ENCODE data around the gene PGD.
"Not testable (repeated sequence)": the region's sequence is repeated elsewhere in the genome, so short reads cannot be mapped to it uniquely, and the experiment has no call there.

PGD gene

GRCh38 chr1:10398734-10399443, at the start of gene PGD:
PGD (plus strand) TSS chr1:10399064; CDS start chr1:10399118, 54 bp downstream.
- peak within 1 kb of the TSS in 20 of 21 experiments; percentile 74 to 94 (median 89) for H3K27ac ChIP-seq
- peak within 1 kb of the TSS; percentile 78 to 97 (median 92) for H3K4me3 ChIP-seq

DNA sequence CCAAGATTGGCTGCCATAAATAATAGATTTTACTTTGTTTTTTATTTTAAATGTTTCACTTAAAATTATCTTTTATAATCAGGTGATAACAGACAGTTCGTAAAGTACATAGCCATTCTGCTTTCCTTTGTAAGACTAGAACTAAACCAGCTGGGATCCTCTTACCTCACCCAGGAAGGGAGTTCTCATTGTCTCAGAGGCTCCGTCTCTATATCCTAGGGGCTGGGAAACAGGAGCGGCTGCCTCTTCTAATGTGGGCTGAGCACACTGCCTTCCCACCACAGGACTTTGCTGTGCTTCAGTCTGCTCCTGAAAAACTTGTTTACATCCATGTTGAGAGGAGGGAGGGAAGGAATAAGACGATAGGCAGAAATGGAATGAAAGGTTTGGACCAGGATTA, 45.6 kb upstream of the PGD start:
- no peak overlapping the region for H3K27ac ChIP-seq

GRCh38 chr1:10353693-10354092, 45.2 kb upstream of the PGD start:
- no peak overlapping the region for H3K27ac ChIP-seq
- no peak overlapping the region for H3K4me3 ChIP-seq

More for the DNA sequence above, 45.6 kb upstream of the PGD start:
- H3K4me3 ChIP-seq = no peak overlapping the region

DNA sequence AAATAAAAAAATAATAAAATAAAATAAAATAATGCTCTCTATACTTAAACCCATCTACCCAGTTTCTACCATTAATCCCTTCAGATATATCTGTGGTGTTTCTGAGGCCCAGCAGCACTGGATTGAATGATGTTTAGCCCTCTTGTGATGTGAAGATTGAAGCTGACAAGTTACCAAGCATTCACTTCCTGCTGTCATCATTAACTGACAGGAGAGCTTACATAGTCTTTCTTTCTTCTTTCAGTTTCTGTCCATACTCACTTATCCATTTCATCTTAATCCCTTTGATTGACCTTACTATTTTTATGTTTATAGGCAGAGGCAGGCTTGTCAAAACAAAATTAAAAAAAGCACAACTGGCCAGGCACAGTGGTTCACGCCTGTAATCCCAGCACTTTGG, 38.8 kb upstream of the PGD start:
- no peak overlapping the region for H3K27ac ChIP-seq

GRCh38 chr1:10361515-10361914, 37.3 kb upstream of the PGD start:
- H3K4me3 ChIP-seq = no peak overlapping the region
- H3K27ac ChIP-seq = no peak overlapping the region

More for the DNA sequence above, 38.8 kb upstream of the PGD start:
- H3K4me3 ChIP-seq = no peak overlapping the region

GRCh38 chr1:10368194-10368593, 30.7 kb upstream of the PGD start:
- no peak overlapping the region for H3K4me3 ChIP-seq

DNA sequence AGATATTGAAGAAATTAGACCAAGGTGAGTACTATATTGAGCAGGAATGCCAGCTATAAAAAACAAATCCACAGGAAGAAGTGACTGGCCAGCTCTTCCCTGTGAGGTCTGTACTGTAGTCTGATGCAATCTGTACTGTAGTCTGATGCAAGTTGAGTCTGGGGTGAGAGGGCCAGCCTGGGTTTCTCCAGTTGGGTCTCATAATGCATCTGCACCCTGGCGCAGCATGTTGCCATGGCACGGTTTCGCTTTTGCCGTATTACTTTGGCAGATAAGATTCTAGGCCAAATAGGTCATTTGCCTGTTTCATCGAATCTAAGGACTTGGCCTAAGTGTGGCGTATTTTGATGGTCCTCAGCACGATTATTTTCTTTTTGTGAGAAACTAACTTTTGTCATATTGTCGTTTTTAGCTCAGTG, 24.4 kb upstream of the PGD start:
- H3K27ac ChIP-seq = no peak overlapping the region

More at GRCh38 chr1:10368194-10368593, 30.7 kb upstream of the PGD start:
- H3K27ac ChIP-seq = no peak overlapping the region

DNA sequence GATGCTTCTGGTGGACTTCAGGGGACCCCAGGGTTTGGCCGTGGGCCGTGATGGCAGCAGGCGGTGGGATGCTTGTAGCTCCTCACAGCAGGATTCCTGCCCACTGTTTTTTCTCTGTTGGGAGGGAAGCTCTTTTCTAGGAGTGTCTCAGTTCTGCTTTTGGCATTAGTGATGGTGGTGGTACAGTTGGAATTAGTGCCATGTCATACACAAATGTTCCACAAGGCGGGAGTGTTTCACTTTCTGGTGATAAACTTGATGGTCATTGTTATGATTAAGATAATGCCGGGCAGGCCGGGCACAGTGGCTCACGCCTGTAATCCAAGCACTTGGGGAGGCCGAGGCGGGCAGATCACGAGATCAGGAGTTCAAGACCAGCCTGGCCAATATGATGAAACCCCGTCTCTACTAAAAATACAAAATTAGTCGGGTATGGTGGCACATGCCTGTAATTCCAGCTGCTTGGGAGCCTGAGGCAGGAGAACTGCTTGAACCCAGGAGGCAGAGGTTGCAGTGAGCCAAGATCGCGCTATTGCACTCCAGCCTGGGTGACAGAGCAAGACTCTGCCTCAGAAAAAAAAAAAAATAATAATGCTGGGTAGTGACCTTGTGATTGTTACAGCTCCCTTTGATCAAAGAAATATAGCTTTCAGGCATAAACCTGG, 21.4 kb upstream of the PGD start:
- H3K4me3 ChIP-seq = not testable (repeated sequence)
- H3K27ac ChIP-seq = peak overlapping the region in 11 of 21 experiments; percentile 9 to 67 (median 49)

More for the DNA sequence above, 24.4 kb upstream of the PGD start:
- H3K4me3 ChIP-seq = no peak overlapping the region

- Histone ChIP-seq H3K27ac (peak overlapping the region in 11 of 21 experiments; percentile 9 to 68 (median 55)), H3K4me3 (no peak overlapping the region)
Observed at GRCh38 chr1:10378081-10378841, 20.6 kb upstream of the PGD start.

GRCh38 chr1:10379101-10379620, 19.7 kb upstream of the PGD start:
- Histone ChIP-seq H3K27ac (peak overlapping the region in 11 of 21 experiments; percentile 14 to 68 (median 47)), H3K4me3 (no peak overlapping the region)

DNA sequence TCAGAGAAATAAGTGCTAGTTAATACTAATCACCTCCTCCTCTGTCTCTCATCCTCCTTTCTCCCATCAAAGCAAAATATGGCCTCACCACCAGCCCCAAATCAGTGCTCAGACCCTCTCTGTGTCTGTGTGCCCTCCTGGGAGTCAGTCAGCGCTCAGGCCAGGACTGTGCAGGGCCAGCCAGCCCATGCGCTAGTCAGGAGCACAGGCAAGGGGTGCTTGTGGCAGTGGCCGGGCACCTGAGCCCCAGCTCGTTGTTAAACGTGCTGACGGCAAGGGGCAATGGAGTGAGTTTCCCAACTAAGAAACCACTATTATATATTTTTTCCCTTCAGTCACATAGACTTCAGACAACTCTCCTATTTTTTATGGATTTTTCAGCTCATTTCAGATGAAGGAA, 19.2 kb upstream of the PGD start:
- peak overlapping the region in 9 of 21 experiments; percentile 14 to 68 (median 46) for H3K27ac ChIP-seq
- no peak overlapping the region for H3K4me3 ChIP-seq

- Histone ChIP-seq H3K4me3 (no peak overlapping the region), H3K27ac (peak overlapping the region in 2 of 21 experiments; percentile 26 to 54)
Observed at GRCh38 chr1:10380594-10381275, 18.1 kb upstream of the PGD start.

DNA sequence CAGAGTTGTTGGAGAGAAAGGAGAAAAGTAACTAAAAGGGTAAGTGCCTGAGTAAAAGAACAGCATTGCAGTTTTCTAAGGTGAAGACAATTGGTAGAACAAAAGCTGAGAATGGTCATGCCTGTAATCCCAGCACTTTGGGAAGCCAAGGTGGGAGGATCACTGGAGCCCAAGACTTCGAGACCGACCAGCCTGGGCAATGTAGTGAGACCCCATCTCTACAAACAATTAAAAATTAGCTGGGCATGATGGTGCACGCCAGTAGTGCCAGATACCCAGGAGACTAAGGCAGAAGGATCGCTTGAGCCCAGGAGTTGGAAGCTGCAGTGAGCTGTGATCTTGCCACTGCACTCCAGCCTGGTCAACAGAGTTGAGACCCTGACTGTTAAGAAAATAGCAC, 15.2 kb upstream of the PGD start:
- Histone ChIP-seq H3K27ac (no peak overlapping the region), H3K4me3 (no peak overlapping the region)

- H3K4me3 ChIP-seq = no peak overlapping the region
- no peak overlapping the region for H3K27ac ChIP-seq
Observed at GRCh38 chr1:10384219-10384618, 14.6 kb upstream of the PGD start.

GRCh38 chr1:10386761-10387676, 11.8 kb upstream of the PGD start:
- H3K27ac ChIP-seq = peak overlapping the region in 20 of 21 experiments; percentile 45 to 81 (median 72)
- H3K4me3 ChIP-seq = no peak overlapping the region

DNA sequence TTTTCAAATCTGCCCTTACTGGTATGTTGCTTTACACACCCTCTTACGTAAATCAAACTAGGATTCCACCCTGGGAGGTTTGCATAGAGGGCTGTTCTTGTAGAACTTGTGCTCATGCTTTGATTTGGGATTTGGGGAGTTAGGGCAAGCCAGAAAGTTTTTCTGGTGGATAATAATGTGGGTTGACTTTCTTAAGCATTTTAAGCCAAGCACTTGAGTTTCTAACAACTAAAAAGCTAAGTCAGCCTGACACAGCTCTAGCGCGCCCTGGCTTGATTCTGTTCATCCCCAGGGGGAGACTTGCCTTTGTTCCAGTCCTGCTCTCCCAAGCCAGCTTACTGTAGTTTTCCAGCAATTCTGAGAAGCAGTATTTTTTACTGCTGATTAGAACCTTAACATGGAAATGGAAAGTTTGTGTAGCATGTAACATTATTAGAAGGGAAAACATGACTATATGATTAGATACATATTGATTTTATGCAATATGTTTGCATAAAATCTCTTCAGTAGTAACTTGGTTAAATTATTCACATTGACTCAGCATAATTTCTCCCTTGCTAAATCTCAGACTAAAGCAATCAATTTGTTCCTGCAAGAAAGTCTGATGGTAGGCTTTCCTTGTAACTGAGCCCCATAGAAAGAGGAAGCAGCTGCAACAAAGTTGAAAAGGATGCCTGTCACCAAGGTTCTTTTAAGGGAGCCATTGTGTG, 11.0 kb upstream of the PGD start:
- H3K4me3 ChIP-seq = no peak overlapping the region

GRCh38 chr1:10388387-10388715, 10.5 kb upstream of the PGD start:
- no peak overlapping the region for H3K4me3 ChIP-seq
- H3K27ac ChIP-seq = peak overlapping the region in 15 of 21 experiments; percentile 5 to 81 (median 67)

More for the DNA sequence above, 11.0 kb upstream of the PGD start:
- H3K27ac ChIP-seq = peak overlapping the region in 20 of 21 experiments; percentile 45 to 81 (median 73)
